Astrocyte of the spinal cord (primary cell): ENCODE data around the gene SIRT4.
A peak's percentile ranks its signal among the peaks of the same experiment; 100 is the strongest.

Source experiments
- DNase-seq: peaks from one replicate; pipeline ENCODE4 v3.0.0; 2011; ENCODE audit warnings: low read depth, low spot score
- H3K4me3 ChIP-seq: 2 replicates; pipeline ENCODE4 v1.5.1; 2011; ENCODE audit warnings: low read depth, mild to moderate bottlenecking, low read length, moderate library complexity
- CTCF ChIP-seq: IDR thresholded peaks from 2 replicates; pipeline ENCODE4 v1.5.1; 2012; ENCODE audit warnings: low read depth, mild to moderate bottlenecking, low read length, inconsistent platforms
- in situ Hi-C: cut with HindIII; loops from 2 replicates; pipeline ENCODE4 v1.10.0; 2017; ENCODE audit warnings: low sequenced_read_pairs

Gene SIRT4

GRCh38 chr12:120265473-120266179 is 36.5 kb upstream of the SIRT4 start, which contains the start of gene PXN:
Gene PXN (minus strand): TSS chr12:120265730. CDS start chr12:120265629, 101 bp downstream.
- peak within 1 kb of the TSS; percentile 93 for H3K4me3 ChIP-seq
- in situ Hi-C loops: no loop called here
- peak; percentile 68 for DNase-seq
- TF ChIP-seq CTCF: peak; percentile 74

- no peak for DNase-seq
- no peak overlapping the region for H3K4me3 ChIP-seq
- in situ Hi-C loops: no loop called here
- no peak for TF ChIP-seq CTCF
These were observed 35.8 kb upstream of the SIRT4 start for GRCh38 chr12:120266180-120266870.

DNA sequence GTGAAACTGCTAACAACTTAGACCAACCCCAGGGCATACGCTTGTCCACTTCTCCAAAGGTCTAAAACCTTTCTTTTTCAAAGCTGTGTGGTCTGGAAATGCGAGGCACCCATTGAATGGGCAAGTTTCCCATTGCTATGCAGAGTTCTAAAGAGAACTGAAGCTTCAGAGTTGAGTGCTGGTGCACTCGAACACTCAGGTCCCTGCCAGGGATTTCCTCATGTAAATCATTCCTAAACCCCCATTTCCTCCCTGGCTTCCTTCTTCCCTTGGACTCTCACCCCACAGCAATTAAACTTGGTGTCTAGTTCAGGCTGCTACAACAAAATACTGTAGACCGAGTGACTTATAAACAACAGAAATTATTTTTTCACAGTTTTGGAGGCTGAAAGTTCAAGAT is 34.4 kb upstream of the SIRT4 start:
- no peak overlapping the region for H3K4me3 ChIP-seq
- in situ Hi-C loops: no loop called here
- DNase-seq: no peak
- no peak for TF ChIP-seq CTCF

DNA sequence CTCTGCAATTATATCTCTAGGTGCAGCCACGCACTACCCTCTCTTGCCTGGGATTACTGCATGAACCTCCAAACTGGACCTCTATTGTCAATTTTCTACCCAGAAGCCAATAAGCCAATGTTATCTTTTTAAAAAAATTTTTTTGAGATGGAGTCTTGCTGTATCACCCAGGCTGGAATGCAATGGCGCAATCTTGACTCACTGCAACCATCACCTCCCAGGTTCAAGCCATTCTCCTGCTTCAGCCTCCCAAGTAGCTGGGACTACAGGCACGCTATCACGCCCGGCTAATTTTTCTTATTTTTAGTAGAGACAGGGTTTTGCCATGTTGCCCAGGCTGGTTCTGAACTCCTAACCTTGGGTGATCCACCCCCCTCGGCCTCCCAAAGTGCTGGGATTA is 25.4 kb upstream of the SIRT4 start:
- no peak for DNase-seq
- no peak for TF ChIP-seq CTCF
- no peak overlapping the region for H3K4me3 ChIP-seq
- in situ Hi-C loops: no loop called here

DNA sequence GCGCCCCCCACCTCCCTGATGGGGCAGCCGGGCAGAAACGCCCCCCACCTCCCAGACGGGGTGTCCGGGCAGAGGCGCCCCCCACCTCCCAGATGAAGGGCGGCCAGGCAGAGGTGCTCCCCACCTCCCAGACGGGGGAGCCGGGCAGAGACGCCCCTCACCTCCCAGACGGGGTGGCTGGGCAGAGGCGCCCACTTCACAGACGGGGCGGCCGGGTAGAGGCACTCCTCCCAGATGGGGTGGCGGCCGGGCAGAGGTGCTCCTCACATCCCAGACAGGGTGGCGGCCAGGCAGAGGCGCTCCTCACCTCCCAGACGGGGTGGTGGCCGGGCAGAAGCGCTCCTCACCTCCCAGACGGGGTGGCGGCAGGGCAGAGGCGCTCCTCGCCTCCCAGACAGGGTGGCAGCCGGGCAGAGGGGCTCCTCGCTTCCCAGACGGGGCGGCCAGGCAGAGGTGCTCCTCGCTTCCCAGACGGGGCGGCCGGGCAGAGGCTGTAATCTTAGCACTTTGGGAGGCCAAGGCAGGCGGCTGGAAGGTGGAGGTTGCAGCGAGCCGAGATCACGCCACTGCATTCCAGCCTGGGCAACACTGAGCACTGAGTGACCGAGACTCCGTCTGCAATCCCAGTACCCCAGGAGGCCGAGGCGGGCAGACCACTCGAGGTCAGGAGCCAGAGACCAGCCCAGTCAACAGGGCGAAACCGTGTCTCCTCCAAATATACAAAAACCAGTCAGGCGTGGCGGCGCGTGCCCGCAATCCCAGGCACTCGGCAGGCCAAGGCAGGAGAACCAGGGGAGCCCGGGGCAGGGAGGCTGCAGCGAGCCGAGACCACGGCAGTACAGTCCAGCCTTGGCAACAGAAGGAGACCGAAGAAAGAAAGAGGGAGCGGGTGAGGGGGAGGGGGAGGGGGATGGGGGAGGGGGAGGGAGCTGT is 23.7 kb upstream of the SIRT4 start:
- TF ChIP-seq CTCF: no peak
- DNase-seq: no peak
- in situ Hi-C loops: no loop called here
- no peak overlapping the region for H3K4me3 ChIP-seq

DNA sequence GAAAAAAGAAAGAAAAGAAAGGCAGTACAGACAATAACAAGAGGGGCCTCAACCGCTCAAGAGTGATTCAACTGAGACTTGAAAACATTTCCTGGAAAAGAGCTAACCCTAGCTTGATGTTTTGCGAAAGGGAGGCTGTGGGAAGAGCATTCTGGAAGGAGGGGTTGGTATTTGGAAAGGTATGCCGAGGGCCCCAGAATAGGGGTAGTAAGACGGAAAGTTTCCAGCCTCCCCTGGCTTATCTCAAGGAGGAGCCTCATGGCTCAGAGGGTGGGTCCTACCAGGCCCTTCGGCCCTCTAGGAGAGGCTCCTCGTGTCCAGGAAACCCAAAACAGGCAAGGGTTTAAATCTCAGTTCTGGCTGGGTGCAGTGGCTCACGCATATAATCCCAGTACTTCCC is 18.8 kb upstream of the SIRT4 start:
- DNase-seq: no peak
- no peak for TF ChIP-seq CTCF
- no peak overlapping the region for H3K4me3 ChIP-seq
- in situ Hi-C loops: no loop called here
